BLaER1 (cell line): ENCODE data around the gene BGLAP.

ENCODE experiments used
- H3K27ac ChIP-seq: shearing (Covaris generic); formaldehyde crosslinking; 2 replicates; pipeline ENCODE4 v1.8.1; 2022
- H3K27me3 ChIP-seq: shearing (Covaris generic); formaldehyde crosslinking; 2 replicates; pipeline ENCODE4 v1.8.1; 2022
- H3K36me3 ChIP-seq: shearing (Covaris generic); formaldehyde crosslinking; 2 replicates; pipeline ENCODE4 v1.8.1; 2022
- H3K4me1 ChIP-seq: shearing (Covaris generic); formaldehyde crosslinking; 2 replicates; pipeline ENCODE4 v1.8.1; 2022
- H3K4me2 ChIP-seq: shearing (Covaris generic); formaldehyde crosslinking; 2 replicates; pipeline ENCODE4 v1.8.1; 2022
- H3K4me3 ChIP-seq: shearing (Covaris generic); formaldehyde crosslinking; 2 replicates; pipeline ENCODE4 v1.8.1; 2022
- H3K9ac ChIP-seq: shearing (Covaris generic); formaldehyde crosslinking; 2 replicates; pipeline ENCODE4 v1.8.1; 2022
- H3K9me3 ChIP-seq: shearing (Covaris generic); formaldehyde crosslinking; 2 replicates; pipeline ENCODE4 v1.8.1; 2022
- H4K20me1 ChIP-seq: shearing (Covaris generic); formaldehyde crosslinking; 2 replicates; pipeline ENCODE4 v1.8.1; 2022
- Cebpa-rat ChIP-seq: shearing (Covaris generic); IDR thresholded peaks from 2 replicates; pipeline ENCODE4 v1.8.1; 2022

Gene BGLAP

DNA sequence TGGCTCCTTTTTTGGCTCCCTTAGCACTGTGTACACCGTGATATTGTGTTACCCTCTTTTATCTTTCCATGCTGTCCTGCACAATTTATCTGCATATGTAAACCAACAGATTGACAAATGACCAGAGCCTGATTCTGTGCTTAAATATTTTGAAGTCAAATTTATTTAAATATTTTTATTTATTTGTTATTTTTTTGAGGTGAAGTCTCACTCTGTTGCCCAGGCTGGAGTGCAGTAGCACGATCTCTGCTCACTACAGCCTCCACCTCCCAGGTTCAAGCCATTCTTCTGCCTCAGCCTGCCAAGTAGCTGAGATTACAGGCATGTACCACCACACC, 16.3 kb upstream of the BGLAP start:
- H3K4me3 ChIP-seq: no peak overlapping the region
- no peaks in the 10 kb centered on the region for H3K9me3 ChIP-seq
- no peak overlapping the region for H3K9ac ChIP-seq
- H3K4me1 ChIP-seq: peaks cover 20% of the 10 kb centered on the region
- 0 out of 2 replicates have a peak overlapping the region, but pooled peaks have one; percentile 3 for H3K27ac ChIP-seq
- peak overlapping the region; percentile 27 for H3K4me2 ChIP-seq
- H3K27me3 ChIP-seq: no peaks in the 10 kb centered on the region
- no peak for TF ChIP-seq Cebpa-rat
- H3K36me3 ChIP-seq: peaks cover 77% of the 10 kb centered on the region
- 0 out of 2 replicates have a peak, but pooled peaks cover 7% of the 10 kb centered on the region for H4K20me1 ChIP-seq

DNA sequence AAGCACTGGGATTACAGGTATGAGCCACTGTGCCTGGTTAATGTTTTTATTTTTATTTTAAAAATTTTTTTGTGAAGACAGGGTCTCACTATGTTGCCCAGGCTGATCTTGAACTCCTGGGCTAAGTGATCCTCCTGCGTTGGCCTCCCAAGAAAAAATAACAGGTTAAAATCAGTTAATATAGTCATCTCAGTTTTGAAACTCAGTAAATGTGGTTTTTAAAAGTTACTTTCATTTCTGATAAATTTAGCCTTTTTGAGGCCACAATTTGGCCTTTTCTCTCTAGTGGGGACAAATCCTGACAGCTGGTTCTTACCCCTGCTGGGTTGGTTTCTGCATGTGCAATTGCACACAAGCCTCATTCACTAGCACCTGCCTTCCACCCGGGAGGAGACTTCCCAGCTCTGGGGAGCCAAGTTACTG, 15.9 kb upstream of the BGLAP start:
- H3K36me3 ChIP-seq: peaks cover 74% of the 10 kb centered on the region
- H3K4me2 ChIP-seq: peak overlapping the region; percentile 27
- H3K9me3 ChIP-seq: no peaks in the 10 kb centered on the region
- peaks cover 20% of the 10 kb centered on the region for H3K4me1 ChIP-seq
- H3K4me3 ChIP-seq: no peak overlapping the region
- no peak for TF ChIP-seq Cebpa-rat
- H4K20me1 ChIP-seq: 0 out of 2 replicates have a peak, but pooled peaks cover 7% of the 10 kb centered on the region
- 0 out of 2 replicates have a peak overlapping the region, but pooled peaks have one; percentile 3 for H3K27ac ChIP-seq
- no peak overlapping the region for H3K9ac ChIP-seq
- no peaks in the 10 kb centered on the region for H3K27me3 ChIP-seq

DNA sequence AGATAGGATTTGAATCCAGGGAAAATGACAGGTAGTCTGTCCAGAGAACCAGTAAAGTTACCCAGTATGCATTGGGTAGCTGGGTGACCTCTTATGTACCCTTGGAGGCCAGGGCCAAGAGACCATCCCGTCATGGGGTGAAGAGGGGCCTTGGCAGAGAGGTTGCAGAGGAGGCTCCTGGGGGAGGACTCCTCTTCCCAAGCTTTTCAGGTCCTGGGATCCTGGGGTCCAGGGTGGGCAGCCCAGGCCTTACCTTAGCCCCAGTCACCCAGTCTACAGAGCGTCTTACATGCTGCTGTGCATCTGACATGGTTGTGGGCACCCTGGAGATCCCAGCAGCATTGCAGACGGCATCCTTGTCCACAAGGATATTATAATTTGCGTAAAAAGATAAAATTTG, 15.2 kb upstream of the BGLAP start:
- Histone ChIP-seq H4K20me1 (0 out of 2 replicates have a peak, but pooled peaks cover 7% of the 10 kb centered on the region), H3K4me1 (peaks cover 22% of the 10 kb centered on the region), H3K27me3 (no peaks in the 10 kb centered on the region), H3K9ac (no peak overlapping the region), H3K9me3 (no peaks in the 10 kb centered on the region), H3K4me3 (no peak overlapping the region), H3K27ac (no peak overlapping the region), H3K36me3 (peaks cover 70% of the 10 kb centered on the region), H3K4me2 (no peak overlapping the region)
- TF ChIP-seq Cebpa-rat: no peak

DNA sequence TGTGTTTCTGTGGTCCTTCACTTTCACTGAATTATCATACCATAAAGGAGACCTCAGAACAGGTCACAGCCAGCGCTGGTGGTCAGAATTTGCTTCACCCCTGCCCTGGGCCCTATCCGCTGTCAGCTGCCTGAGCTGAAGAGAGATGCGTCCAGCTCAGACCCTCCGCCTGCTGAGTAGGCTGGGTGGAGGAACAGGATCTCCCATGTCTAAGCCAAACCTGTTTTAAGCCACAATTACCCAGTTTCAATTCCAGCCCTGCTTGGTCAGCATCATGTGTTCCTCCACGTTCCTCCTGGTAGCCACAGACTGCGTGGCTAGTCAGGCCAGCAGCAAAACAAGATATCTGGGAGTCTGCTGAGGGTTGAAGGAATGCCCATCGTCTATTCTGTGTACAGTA, 13.5 kb upstream of the BGLAP start:
- peaks cover 64% of the 10 kb centered on the region for H3K36me3 ChIP-seq
- H4K20me1 ChIP-seq: 0 out of 2 replicates have a peak, but pooled peaks cover 8% of the 10 kb centered on the region
- H3K9me3 ChIP-seq: no peaks in the 10 kb centered on the region
- H3K4me3 ChIP-seq: no peak overlapping the region
- no peak overlapping the region for H3K9ac ChIP-seq
- H3K27ac ChIP-seq: no peak overlapping the region
- no peak for TF ChIP-seq Cebpa-rat
- no peaks in the 10 kb centered on the region for H3K27me3 ChIP-seq
- H3K4me1 ChIP-seq: peaks cover 28% of the 10 kb centered on the region
- H3K4me2 ChIP-seq: no peak overlapping the region

DNA sequence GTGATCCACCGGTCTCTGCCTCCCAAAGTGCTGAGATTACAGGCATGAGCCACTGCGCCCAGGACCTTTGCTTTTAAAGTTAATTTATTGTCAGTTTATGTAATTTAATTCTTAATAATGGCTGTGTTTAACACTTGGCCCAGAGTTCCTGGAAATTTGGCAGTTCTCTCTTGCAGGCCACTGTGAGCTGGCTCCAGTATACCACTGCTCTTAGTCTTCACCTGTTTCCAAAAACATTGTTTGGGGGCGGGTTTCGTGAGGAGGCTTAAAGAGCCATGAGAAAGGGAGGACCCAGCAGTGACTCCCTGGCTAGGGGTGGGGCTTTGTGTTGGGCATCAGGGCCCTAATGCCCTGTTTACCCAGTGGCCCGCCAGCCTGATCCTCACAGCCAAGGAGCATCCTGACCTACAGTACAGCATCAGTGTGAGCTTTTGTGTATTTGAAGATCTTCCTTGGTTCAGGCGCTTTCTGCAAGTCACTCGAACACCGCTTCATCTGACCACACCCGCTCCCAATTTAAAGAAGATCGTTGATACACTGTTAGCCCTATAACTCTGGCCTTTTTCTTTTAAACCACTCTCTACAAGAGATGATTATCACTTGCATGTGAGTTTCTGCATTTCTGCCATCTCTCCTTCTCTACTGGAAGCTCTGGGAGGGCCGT, 12.0 kb upstream of the BGLAP start:
- H3K27ac ChIP-seq: no peak overlapping the region
- no peak overlapping the region for H3K4me2 ChIP-seq
- H3K36me3 ChIP-seq: peaks cover 67% of the 10 kb centered on the region
- H3K27me3 ChIP-seq: no peaks in the 10 kb centered on the region
- H3K4me3 ChIP-seq: no peak overlapping the region
- peaks cover 25% of the 10 kb centered on the region for H3K4me1 ChIP-seq
- H3K9ac ChIP-seq: no peak overlapping the region
- TF ChIP-seq Cebpa-rat: no peak
- 0 out of 2 replicates have a peak, but pooled peaks cover 8% of the 10 kb centered on the region for H4K20me1 ChIP-seq
- H3K9me3 ChIP-seq: no peaks in the 10 kb centered on the region

DNA sequence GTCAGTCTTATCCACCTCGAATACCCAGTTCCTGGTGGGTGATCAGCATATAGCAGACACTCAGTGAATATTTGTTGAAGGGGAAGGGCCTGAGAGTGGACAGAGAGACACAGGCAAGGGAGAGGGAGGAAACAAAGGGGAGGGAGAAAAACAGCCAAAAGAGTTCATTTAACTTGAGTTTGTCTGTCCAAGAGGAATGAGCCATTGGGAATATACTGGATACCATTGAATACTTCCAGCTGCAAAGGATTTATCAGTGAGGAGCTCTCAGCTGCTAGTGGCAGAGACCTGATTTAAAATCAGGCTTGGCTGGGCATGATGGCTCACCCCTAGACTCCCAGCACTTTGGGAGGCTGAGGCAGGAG, 11.5 kb upstream of the BGLAP start:
- H3K27me3 ChIP-seq: no peaks in the 10 kb centered on the region
- H3K9ac ChIP-seq: no peak overlapping the region
- no peak overlapping the region for H3K4me2 ChIP-seq
- peaks cover 20% of the 10 kb centered on the region for H3K4me1 ChIP-seq
- H3K4me3 ChIP-seq: no peak overlapping the region
- 0 out of 2 replicates have a peak, but pooled peaks cover 8% of the 10 kb centered on the region for H4K20me1 ChIP-seq
- H3K36me3 ChIP-seq: peaks cover 72% of the 10 kb centered on the region
- no peak for TF ChIP-seq Cebpa-rat
- H3K27ac ChIP-seq: no peak overlapping the region
- H3K9me3 ChIP-seq: no peaks in the 10 kb centered on the region

DNA sequence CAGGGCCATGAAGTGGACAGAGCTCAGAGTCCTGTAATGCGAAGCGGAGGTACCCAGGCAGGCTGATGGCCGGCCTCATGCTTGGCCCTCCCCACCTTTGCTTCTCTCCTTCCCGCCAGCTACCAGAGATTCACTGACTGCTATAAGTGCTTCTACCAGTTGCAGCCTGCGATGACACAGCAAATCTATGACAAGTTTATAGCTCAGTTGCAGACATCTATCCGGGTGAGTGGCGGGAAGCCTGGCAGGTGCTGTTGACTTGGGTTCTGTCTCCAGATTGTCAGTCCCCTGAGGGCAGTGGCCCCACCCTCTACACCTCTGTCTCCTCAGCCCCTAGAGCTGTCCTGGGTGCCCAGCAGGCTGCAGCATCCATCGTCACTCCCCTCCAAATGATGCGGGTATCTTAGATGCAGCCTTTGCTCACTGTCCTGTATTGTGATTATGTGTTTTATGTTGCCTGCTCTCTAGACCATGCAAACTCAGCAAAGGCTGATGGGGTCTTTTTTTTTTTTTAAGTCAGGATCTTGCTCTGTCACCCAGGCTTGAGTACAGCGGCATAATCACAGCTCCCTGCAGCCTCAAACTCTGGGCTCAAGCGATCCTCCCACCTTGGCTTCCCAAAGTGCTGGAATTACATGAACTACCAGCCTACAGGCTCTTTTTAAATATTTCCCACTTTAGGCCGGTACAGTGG, 9.6 kb upstream of the BGLAP start:
- Histone ChIP-seq H3K4me3 (no peak overlapping the region), H3K9me3 (no peaks in the 10 kb centered on the region), H3K9ac (no peak overlapping the region), H3K4me1 (peaks cover 8% of the 10 kb centered on the region; the same call in 1 of the 2 replicates), H3K4me2 (no peak overlapping the region; the same call in 1 of the 2 replicates), H3K27me3 (no peaks in the 10 kb centered on the region), H3K36me3 (peaks cover 86% of the 10 kb centered on the region), H4K20me1 (0 out of 2 replicates have a peak, but pooled peaks cover 8% of the 10 kb centered on the region), H3K27ac (no peak overlapping the region)
- TF ChIP-seq Cebpa-rat: no peak

DNA sequence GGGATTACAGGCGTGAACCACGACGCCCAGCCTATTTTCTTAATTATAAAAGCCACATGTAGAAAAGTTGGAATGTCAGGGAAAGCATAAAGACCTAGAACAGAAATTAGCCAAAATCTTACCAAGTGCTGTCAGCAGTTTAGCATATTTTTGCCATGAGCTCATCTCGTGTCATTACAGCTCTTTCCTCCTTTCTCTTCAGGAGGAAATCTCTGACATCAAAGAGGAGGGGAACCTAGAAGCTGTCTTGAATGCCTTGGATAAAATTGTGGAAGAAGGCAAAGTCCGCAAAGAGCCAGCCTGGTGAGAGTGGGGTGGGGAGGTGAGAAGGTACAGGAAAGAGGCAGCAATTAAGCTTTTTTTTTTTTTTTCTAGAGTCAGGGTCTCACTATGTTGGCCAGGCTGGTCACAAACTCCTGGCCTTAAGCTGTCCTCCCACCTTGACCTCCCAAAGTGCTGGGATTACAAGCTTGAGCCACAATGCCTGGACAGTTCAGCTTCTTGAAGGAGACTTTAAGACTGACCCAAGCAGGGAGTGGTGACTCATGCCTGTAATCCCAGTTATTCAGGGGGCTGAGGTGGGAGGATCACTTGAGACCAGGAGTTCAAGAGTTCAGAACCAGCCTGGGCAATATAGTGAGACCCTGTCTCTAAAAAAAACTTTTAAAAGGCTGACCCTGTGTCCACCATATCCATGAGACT, 8.4 kb upstream of the BGLAP start:
- TF ChIP-seq Cebpa-rat: no peak
- no peaks in the 10 kb centered on the region for H3K27me3 ChIP-seq
- no peak overlapping the region for H3K9ac ChIP-seq
- H3K27ac ChIP-seq: no peak overlapping the region
- 0 out of 2 replicates have a peak, but pooled peaks cover 8% of the 10 kb centered on the region for H4K20me1 ChIP-seq
- no peaks in the 10 kb centered on the region for H3K9me3 ChIP-seq
- H3K4me2 ChIP-seq: no peak overlapping the region
- H3K4me1 ChIP-seq: peaks cover 9% of the 10 kb centered on the region
- peaks cover 86% of the 10 kb centered on the region for H3K36me3 ChIP-seq
- no peak overlapping the region for H3K4me3 ChIP-seq

DNA sequence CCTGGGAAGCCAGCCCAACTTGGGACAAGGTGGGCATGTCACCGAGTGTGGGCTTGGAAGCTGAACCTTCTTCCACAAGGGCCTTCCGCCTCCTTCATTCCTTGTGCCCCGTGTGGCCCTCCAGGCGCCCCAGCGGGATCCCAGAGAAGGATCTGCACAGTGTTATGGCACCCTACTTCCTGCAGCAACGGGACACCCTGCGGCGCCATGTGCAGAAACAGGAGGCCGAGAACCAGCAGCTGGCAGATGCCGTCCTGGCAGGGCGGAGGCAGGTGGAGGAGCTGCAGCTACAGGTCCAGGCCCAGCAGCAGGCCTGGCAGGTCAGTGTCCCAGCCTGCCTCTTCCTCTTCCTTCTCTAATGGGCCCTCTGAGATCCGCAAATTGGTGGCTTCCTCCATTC, 5.8 kb upstream of the BGLAP start:
- Histone ChIP-seq H4K20me1 (peaks cover 30% of the 10 kb centered on the region), H3K9ac (no peak overlapping the region), H3K27ac (no peak overlapping the region), H3K4me2 (no peak overlapping the region), H3K36me3 (peaks cover 79% of the 10 kb centered on the region), H3K4me1 (peaks cover 34% of the 10 kb centered on the region), H3K27me3 (no peaks in the 10 kb centered on the region), H3K9me3 (no peaks in the 10 kb centered on the region), H3K4me3 (no peak overlapping the region)
- no peak for TF ChIP-seq Cebpa-rat

DNA sequence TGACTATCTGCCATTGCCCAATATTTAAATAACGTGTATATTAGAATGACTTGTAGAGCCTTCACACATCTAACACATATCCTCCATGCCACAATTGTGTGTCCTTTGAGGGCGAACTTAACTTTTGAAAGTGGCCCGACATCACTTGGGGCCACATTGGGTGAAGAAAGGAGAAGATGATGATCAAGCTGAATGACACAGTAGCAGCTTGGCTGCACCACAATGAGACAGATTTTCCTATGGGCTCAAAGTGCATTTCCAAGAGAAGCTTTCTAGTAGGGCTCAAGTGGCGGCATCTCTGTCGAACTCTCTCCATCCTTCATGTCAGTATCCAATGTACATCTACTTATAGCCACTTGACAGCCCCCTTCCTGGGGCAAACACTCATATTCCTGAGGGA, 3.7 kb upstream of the BGLAP start:
- no peaks in the 10 kb centered on the region for H3K9me3 ChIP-seq
- peaks cover 68% of the 10 kb centered on the region for H3K36me3 ChIP-seq
- H3K4me1 ChIP-seq: peaks cover 43% of the 10 kb centered on the region
- no peak overlapping the region for H3K27ac ChIP-seq
- H4K20me1 ChIP-seq: peaks cover 43% of the 10 kb centered on the region
- H3K4me2 ChIP-seq: no peak overlapping the region
- no peak overlapping the region for H3K4me3 ChIP-seq
- TF ChIP-seq Cebpa-rat: no peak
- H3K9ac ChIP-seq: no peak overlapping the region
- H3K27me3 ChIP-seq: no peaks in the 10 kb centered on the region
